ENCODE results near the gene EVPL.

The EVPL gene

GRCh38 chr17:76014925-76015261 is 12.2 kb downstream of the EVPL start:
- Histone ChIP-seq H3K9me3 (ENCODE audit: control insufficient read depth, insufficient read depth, low read depth, low read length) (no peaks in the 10 kb centered on the region), H3K4me1 (ENCODE audit: control insufficient read depth, insufficient read depth, low read length) (peaks cover 5% of the 10 kb centered on the region; the same call in 1 of the 2 replicates), H3K9ac (ENCODE audit: low read length) (no peak overlapping the region), H3K4me3 (ENCODE audit: low read depth, low read length) (no peak overlapping the region), H3K27me3 (ENCODE audit: control insufficient read depth, insufficient read depth, low read length) (no peaks in the 10 kb centered on the region; the same call in 1 of the 2 replicates), H3K36me3 (ENCODE audit: control insufficient read depth, insufficient read depth, low read length) (no peaks in the 10 kb centered on the region), H3K27ac (ENCODE audit: low read depth, low read length) (no peak overlapping the region)

- H3K4me3 ChIP-seq (ENCODE audit: low read depth, low read length), result no peak overlapping the region
- H3K27me3 ChIP-seq (ENCODE audit: control insufficient read depth, insufficient read depth, low read length), result no peaks in the 10 kb centered on the region; the same call in 1 of the 2 replicates
- H3K36me3 ChIP-seq (ENCODE audit: control insufficient read depth, insufficient read depth, low read length), result no peaks in the 10 kb centered on the region
- H3K27ac ChIP-seq (ENCODE audit: low read depth, low read length), result no peak overlapping the region
- H3K4me1 ChIP-seq (ENCODE audit: control insufficient read depth, insufficient read depth, low read length), result peaks cover 5% of the 10 kb centered on the region; the same call in 1 of the 2 replicates
- no peaks in the 10 kb centered on the region for H3K9me3 ChIP-seq (ENCODE audit: control insufficient read depth, insufficient read depth, low read depth, low read length)
- H3K9ac ChIP-seq (ENCODE audit: low read length), result no peak overlapping the region
Observed at GRCh38 chr17:76014100-76014924, 12.8 kb downstream of the EVPL start.

- no peak overlapping the region for H3K9ac ChIP-seq (ENCODE audit: low read length)
- H3K27ac ChIP-seq (ENCODE audit: low read depth, low read length), result no peak overlapping the region
- H3K4me1 ChIP-seq (ENCODE audit: control insufficient read depth, insufficient read depth, low read length), result peaks cover 5% of the 10 kb centered on the region; the same call in 1 of the 2 replicates
- H3K27me3 ChIP-seq (ENCODE audit: control insufficient read depth, insufficient read depth, low read length), result no peaks in the 10 kb centered on the region; the same call in 1 of the 2 replicates
- H3K9me3 ChIP-seq (ENCODE audit: control insufficient read depth, insufficient read depth, low read depth, low read length), result no peaks in the 10 kb centered on the region
- H3K4me3 ChIP-seq (ENCODE audit: low read depth, low read length), result no peak overlapping the region
- H3K36me3 ChIP-seq (ENCODE audit: control insufficient read depth, insufficient read depth, low read length), result no peaks in the 10 kb centered on the region
Observed at GRCh38 chr17:76013377-76013932, 13.7 kb downstream of the EVPL start.

GRCh38 chr17:76011951-76012350 is 15.2 kb downstream of the EVPL start:
- H3K27me3 ChIP-seq (ENCODE audit: control insufficient read depth, insufficient read depth, low read length), result no peaks in the 10 kb centered on the region; the same call in 1 of the 2 replicates
- no peak overlapping the region for H3K27ac ChIP-seq (ENCODE audit: low read depth, low read length)
- H3K4me3 ChIP-seq (ENCODE audit: low read depth, low read length), result no peak overlapping the region
- peaks cover 5% of the 10 kb centered on the region; the same call in 1 of the 2 replicates for H3K4me1 ChIP-seq (ENCODE audit: control insufficient read depth, insufficient read depth, low read length)
- no peaks in the 10 kb centered on the region for H3K36me3 ChIP-seq (ENCODE audit: control insufficient read depth, insufficient read depth, low read length)
- H3K9me3 ChIP-seq (ENCODE audit: control insufficient read depth, insufficient read depth, low read depth, low read length), result no peaks in the 10 kb centered on the region
- no peak overlapping the region for H3K9ac ChIP-seq (ENCODE audit: low read length)

- H3K4me3 ChIP-seq (ENCODE audit: low read depth, low read length), result no peak overlapping the region
- no peaks in the 10 kb centered on the region; the same call in 1 of the 2 replicates for H3K27me3 ChIP-seq (ENCODE audit: control insufficient read depth, insufficient read depth, low read length)
- no peaks in the 10 kb centered on the region for H3K36me3 ChIP-seq (ENCODE audit: control insufficient read depth, insufficient read depth, low read length)
- H3K4me1 ChIP-seq (ENCODE audit: control insufficient read depth, insufficient read depth, low read length), result peaks cover 5% of the 10 kb centered on the region; the same call in 1 of the 2 replicates
- H3K9ac ChIP-seq (ENCODE audit: low read length), result no peak overlapping the region
- no peaks in the 10 kb centered on the region for H3K9me3 ChIP-seq (ENCODE audit: control insufficient read depth, insufficient read depth, low read depth, low read length)
- no peak overlapping the region for H3K27ac ChIP-seq (ENCODE audit: low read depth, low read length)
Observed at GRCh38 chr17:76009969-76010661, 17.0 kb downstream of the EVPL start.

GRCh38 chr17:76009447-76009846 is 17.7 kb downstream of the EVPL start:
- no peak overlapping the region for H3K9ac ChIP-seq (ENCODE audit: low read length)
- H3K27me3 ChIP-seq (ENCODE audit: control insufficient read depth, insufficient read depth, low read length), result no peaks in the 10 kb centered on the region; the same call in 1 of the 2 replicates
- H3K4me1 ChIP-seq (ENCODE audit: control insufficient read depth, insufficient read depth, low read length), result peaks cover 5% of the 10 kb centered on the region; the same call in 1 of the 2 replicates
- H3K4me3 ChIP-seq (ENCODE audit: low read depth, low read length), result no peak overlapping the region
- H3K27ac ChIP-seq (ENCODE audit: low read depth, low read length), result no peak overlapping the region
- no peaks in the 10 kb centered on the region for H3K9me3 ChIP-seq (ENCODE audit: control insufficient read depth, insufficient read depth, low read depth, low read length)
- H3K36me3 ChIP-seq (ENCODE audit: control insufficient read depth, insufficient read depth, low read length), result 0 out of 2 replicates have a peak, but pooled peaks cover 4% of the 10 kb centered on the region

GRCh38 chr17:76008630-76009425 is 18.3 kb downstream of the EVPL start:
- H3K36me3 ChIP-seq (ENCODE audit: control insufficient read depth, insufficient read depth, low read length), result peaks cover 8% of the 10 kb centered on the region; the same call in 1 of the 2 replicates
- H3K9me3 ChIP-seq (ENCODE audit: control insufficient read depth, insufficient read depth, low read depth, low read length), result no peaks in the 10 kb centered on the region
- H3K27me3 ChIP-seq (ENCODE audit: control insufficient read depth, insufficient read depth, low read length), result no peaks in the 10 kb centered on the region
- peaks cover 3% of the 10 kb centered on the region; the same call in 1 of the 2 replicates for H3K4me1 ChIP-seq (ENCODE audit: control insufficient read depth, insufficient read depth, low read length)
- no peak overlapping the region for H3K27ac ChIP-seq (ENCODE audit: low read depth, low read length)
- H3K9ac ChIP-seq (ENCODE audit: low read length), result no peak overlapping the region
- H3K4me3 ChIP-seq (ENCODE audit: low read depth, low read length), result no peak overlapping the region

- no peak overlapping the region for H3K27ac ChIP-seq (ENCODE audit: low read depth, low read length)
- no peak overlapping the region for H3K4me3 ChIP-seq (ENCODE audit: low read depth, low read length)
- H3K9ac ChIP-seq (ENCODE audit: low read length), result no peak overlapping the region
- peaks cover 8% of the 10 kb centered on the region; the same call in 1 of the 2 replicates for H3K36me3 ChIP-seq (ENCODE audit: control insufficient read depth, insufficient read depth, low read length)
- no peaks in the 10 kb centered on the region for H3K4me1 ChIP-seq (ENCODE audit: control insufficient read depth, insufficient read depth, low read length)
- no peaks in the 10 kb centered on the region for H3K27me3 ChIP-seq (ENCODE audit: control insufficient read depth, insufficient read depth, low read length)
- no peaks in the 10 kb centered on the region for H3K9me3 ChIP-seq (ENCODE audit: control insufficient read depth, insufficient read depth, low read depth, low read length)
Observed at GRCh38 chr17:76008208-76008607, 18.9 kb downstream of the EVPL start.

GRCh38 chr17:76007850-76008165 is 19.3 kb downstream of the EVPL start:
- Histone ChIP-seq H3K9ac (ENCODE audit: low read length) (no peak overlapping the region), H3K36me3 (ENCODE audit: control insufficient read depth, insufficient read depth, low read length) (peaks cover 8% of the 10 kb centered on the region; the same call in 1 of the 2 replicates), H3K9me3 (ENCODE audit: control insufficient read depth, insufficient read depth, low read depth, low read length) (no peaks in the 10 kb centered on the region), H3K4me1 (ENCODE audit: control insufficient read depth, insufficient read depth, low read length) (no peaks in the 10 kb centered on the region), H3K4me3 (ENCODE audit: low read depth, low read length) (no peak overlapping the region), H3K27ac (ENCODE audit: low read depth, low read length) (no peak overlapping the region), H3K27me3 (ENCODE audit: control insufficient read depth, insufficient read depth, low read length) (no peaks in the 10 kb centered on the region)

- Histone ChIP-seq H3K4me1 (ENCODE audit: control insufficient read depth, insufficient read depth, low read length) (no peaks in the 10 kb centered on the region), H3K9ac (ENCODE audit: low read length) (no peak overlapping the region), H3K36me3 (ENCODE audit: control insufficient read depth, insufficient read depth, low read length) (peaks cover 10% of the 10 kb centered on the region), H3K9me3 (ENCODE audit: control insufficient read depth, insufficient read depth, low read depth, low read length) (no peaks in the 10 kb centered on the region), H3K27ac (ENCODE audit: low read depth, low read length) (no peak overlapping the region), H3K4me3 (ENCODE audit: low read depth, low read length) (no peak overlapping the region), H3K27me3 (ENCODE audit: control insufficient read depth, insufficient read depth, low read length) (no peaks in the 10 kb centered on the region)
Observed at GRCh38 chr17:76007131-76007849, 19.8 kb downstream of the EVPL start.

Data from HUES6 (cell line).